ENCODE results near the gene TMEM131. TPM values are rescaled to one million over a fixed set of nuclear protein-coding genes. Genes with fewer than 3 reads are reported as not detected.

TMEM131 gene
- total RNA-seq, 1 donor from 2014 or later: 16.8 TPM

DNA sequence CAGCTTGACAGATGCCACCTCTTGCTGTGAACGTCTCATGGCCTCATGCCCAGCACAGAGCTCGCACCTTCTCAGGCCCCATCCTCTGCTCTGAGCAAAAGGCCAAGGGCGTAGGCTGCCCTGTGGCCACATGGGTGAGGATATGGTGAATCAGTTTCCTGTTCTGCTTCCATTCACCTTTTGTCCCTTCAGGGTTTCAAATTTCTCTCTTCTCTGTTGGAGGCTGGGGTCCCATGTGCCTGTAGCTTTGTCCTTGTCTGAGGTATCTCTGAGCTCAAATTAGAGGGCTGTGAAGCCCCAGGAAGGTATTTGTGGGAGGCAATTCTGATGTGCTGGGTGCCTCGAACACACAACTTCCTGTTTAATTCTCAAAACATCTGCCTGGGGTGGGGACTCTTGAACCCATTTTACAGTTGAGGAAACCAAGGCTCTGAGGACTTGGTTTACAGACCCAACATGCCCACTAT, 253.3 kb downstream of the TMEM131 start:
- TF ChIP-seq, protein P1, sequence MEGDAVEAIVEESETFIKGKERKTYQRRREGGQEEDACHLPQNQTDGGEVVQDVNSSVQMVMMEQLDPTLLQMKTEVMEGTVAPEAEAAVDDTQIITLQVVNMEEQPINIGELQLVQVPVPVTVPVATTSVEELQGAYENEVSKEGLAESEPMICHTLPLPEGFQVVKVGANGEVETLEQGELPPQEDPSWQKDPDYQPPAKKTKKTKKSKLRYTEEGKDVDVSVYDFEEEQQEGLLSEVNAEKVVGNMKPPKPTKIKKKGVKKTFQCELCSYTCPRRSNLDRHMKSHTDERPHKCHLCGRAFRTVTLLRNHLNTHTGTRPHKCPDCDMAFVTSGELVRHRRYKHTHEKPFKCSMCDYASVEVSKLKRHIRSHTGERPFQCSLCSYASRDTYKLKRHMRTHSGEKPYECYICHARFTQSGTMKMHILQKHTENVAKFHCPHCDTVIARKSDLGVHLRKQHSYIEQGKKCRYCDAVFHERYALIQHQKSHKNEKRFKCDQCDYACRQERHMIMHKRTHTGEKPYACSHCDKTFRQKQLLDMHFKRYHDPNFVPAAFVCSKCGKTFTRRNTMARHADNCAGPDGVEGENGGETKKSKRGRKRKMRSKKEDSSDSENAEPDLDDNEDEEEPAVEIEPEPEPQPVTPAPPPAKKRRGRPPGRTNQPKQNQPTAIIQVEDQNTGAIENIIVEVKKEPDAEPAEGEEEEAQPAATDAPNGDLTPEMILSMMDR (IDR thresholded peaks at IDR 0.05; ENCODE audit: insufficient read depth, low read length, poor library complexity, severe bottlenecking): no peak
- no peak overlapping the region for H3K4me3 ChIP-seq (ENCODE audit: low read depth, low read length)
- H3K36me3 ChIP-seq (ENCODE audit: control insufficient read depth, insufficient read depth, low read length): peaks cover 1% of the 10 kb centered on the region
- no peak for DNase-seq (ENCODE audit: low read depth)
- H3K27me3 ChIP-seq (ENCODE audit: control insufficient read depth, insufficient read depth, low read length): no peaks in the 10 kb centered on the region

GRCh38 chr2:97741686-97742085, 254.1 kb downstream of the TMEM131 start:
- no peaks in the 10 kb centered on the region for H3K27me3 ChIP-seq (ENCODE audit: control insufficient read depth, insufficient read depth, low read length)
- TF ChIP-seq, protein P1 (IDR thresholded peaks at IDR 0.05; ENCODE audit: insufficient read depth, low read length, poor library complexity, severe bottlenecking): no peak
- peaks cover 1% of the 10 kb centered on the region for H3K36me3 ChIP-seq (ENCODE audit: control insufficient read depth, insufficient read depth, low read length)
- no peak for DNase-seq (ENCODE audit: low read depth)
- no peak overlapping the region for H3K4me3 ChIP-seq (ENCODE audit: low read depth, low read length)

GRCh38 chr2:97741251-97741650, 254.5 kb downstream of the TMEM131 start:
- TF ChIP-seq, protein P1 (IDR thresholded peaks at IDR 0.05; ENCODE audit: insufficient read depth, low read length, poor library complexity, severe bottlenecking): no peak
- no peak overlapping the region for H3K4me3 ChIP-seq (ENCODE audit: low read depth, low read length)
- peaks cover 1% of the 10 kb centered on the region for H3K36me3 ChIP-seq (ENCODE audit: control insufficient read depth, insufficient read depth, low read length)
- no peaks in the 10 kb centered on the region for H3K27me3 ChIP-seq (ENCODE audit: control insufficient read depth, insufficient read depth, low read length)
- DNase-seq (ENCODE audit: low read depth): no peak

DNA sequence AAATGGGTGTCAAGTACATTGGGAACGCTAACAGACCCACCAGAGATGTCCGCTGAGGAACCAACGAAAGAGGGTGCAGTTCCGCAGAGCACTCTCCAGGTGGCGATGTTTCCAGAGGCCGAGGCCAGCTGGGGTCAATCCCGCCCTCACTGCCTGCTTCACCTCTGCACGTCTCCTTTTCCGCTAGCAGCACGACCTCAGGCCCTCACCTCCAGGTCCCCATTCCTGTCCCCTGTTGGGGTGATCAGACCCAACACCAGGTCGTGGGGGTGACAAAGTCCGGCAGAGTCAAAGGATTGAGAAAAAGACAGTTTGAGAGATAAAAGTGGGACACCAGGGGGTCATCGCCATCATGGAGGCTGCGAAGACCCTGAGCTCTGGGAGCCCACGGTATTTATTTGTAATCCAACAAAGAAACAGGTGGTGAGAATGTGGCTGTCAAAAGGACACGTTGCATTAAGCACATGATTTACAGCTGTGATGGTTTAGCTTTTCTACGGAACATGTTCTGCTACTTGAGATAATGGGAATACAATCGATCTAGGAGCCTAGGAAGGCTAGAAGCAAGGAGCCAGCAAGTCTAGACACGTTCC, 255.1 kb downstream of the TMEM131 start:
- Histone ChIP-seq H3K27me3 (ENCODE audit: control insufficient read depth, insufficient read depth, low read length) (no peaks in the 10 kb centered on the region), H3K4me3 (ENCODE audit: low read depth, low read length) (no peak overlapping the region), H3K36me3 (ENCODE audit: control insufficient read depth, insufficient read depth, low read length) (peaks cover 1% of the 10 kb centered on the region)
- TF ChIP-seq, protein P1 (IDR thresholded peaks at IDR 0.05; ENCODE audit: insufficient read depth, low read length, poor library complexity, severe bottlenecking): peak; percentile 88
- no peak for DNase-seq (ENCODE audit: low read depth)

DNA sequence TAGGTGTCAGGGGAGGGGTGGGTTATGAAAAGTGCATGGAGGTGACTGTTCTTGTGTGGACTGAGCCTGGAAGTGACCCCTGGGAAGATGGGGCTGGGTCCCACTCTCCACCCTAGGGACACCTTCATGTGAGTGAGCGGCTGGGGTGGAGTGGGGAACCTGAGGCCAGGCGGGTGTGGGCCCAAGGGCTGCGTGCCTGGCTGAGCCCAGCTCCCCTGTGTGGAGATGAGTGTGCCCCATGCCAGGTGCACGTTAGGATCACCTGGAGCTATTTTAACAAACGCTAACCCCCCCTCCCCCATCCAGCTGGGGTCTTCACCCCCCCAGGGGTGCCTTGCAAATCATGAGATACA, 255.9 kb downstream of the TMEM131 start:
- TF ChIP-seq, protein P1 (IDR thresholded peaks at IDR 0.05; ENCODE audit: insufficient read depth, low read length, poor library complexity, severe bottlenecking): no peak
- no peaks in the 10 kb centered on the region for H3K27me3 ChIP-seq (ENCODE audit: control insufficient read depth, insufficient read depth, low read length)
- H3K36me3 ChIP-seq (ENCODE audit: control insufficient read depth, insufficient read depth, low read length): peaks cover 1% of the 10 kb centered on the region
- no peak for DNase-seq (ENCODE audit: low read depth)
- H3K4me3 ChIP-seq (ENCODE audit: low read depth, low read length): no peak overlapping the region
